HCT116 (cell line): ENCODE measurements around the gene TTC16. TPM values are rescaled to one million over a fixed set of nuclear protein-coding genes. Genes with fewer than 3 reads are reported as not detected.

Source experiments
- ATAC-seq: fragments of 200-7000 bp; cut with Tn5 transposase; 2 replicates; pipeline ENCODE4 v1.9.1; 2020; ENCODE audit warnings: mild to moderate bottlenecking, moderate library complexity
- BruUV-seq: library from RNA; stranded (reverse); fragments of 400-500 nt; replicated peaks from 2 replicates; lab custom pipeline; 2021; lab: Mats Ljungman, UMichigan
- CTCF ChIA-PET: fragments of 300-600 bp; sonication (Branson Sonifier 250); formaldehyde crosslinking; loops from one replicate; lab custom pipeline; 2021; ENCODE audit warnings: antibody characterized with exemption; lab: Charles Lee
- POLR2A ChIA-PET: fragments of 300-600, 350-600 bp; sonication (Branson Sonifier 250); formaldehyde crosslinking; loops from one replicate; lab custom pipeline; 2021; ENCODE audit warnings: antibody characterized with exemption; lab: Charles Lee
- RAD21 ChIA-PET, 2 experiments: fragments of 300-600 bp; sonication (Branson Sonifier 250); formaldehyde crosslinking; loops; one replicate each; lab custom pipeline; 2023; ENCODE audit warnings: low total read pairs in 2 of 2; ENCODE audit not compliant: uncharacterized antibody in 2 of 2, unreplicated experiment in 2 of 2, low non-redundant PET in 1 of 2; lab: Charles Lee
- DNase-seq: peaks from one replicate; pipeline ENCODE4 v3.0.0-alpha.2; 2010; ENCODE audit warnings: low read depth, low spot score
- H2AFZ ChIP-seq: fragments of 200-600 bp; shearing (Covaris generic), sonication (generic); 2 replicates; pipeline ENCODE4 v1.6.1; 2017; ENCODE audit warnings: low read depth, mixed run types, mixed read lengths, antibody characterized with exemption, low read length; ENCODE audit not compliant: poor library complexity, severe bottlenecking
- H3K27ac ChIP-seq: 2 replicates; pipeline ENCODE4 v1.5.1; 2012; ENCODE audit warnings: low read depth, low read length
- H3K27me3 ChIP-seq: fragments of 200-600 bp; sonication (generic); 2 replicates; pipeline ENCODE4 v1.6.1; 2016; ENCODE audit warnings: mixed run types, low read length, mixed read lengths; ENCODE audit not compliant: insufficient read depth
- H3K36me3 ChIP-seq, 2 experiments: fragments of 200-500 bp in 1 of 2; fragments of 200-600 bp in 1 of 2; sonication (Bioruptor generic) in 1 of 2; sonication (generic) in 1 of 2; 2 replicates each; pipeline versions ENCODE4 v1.5.1 to v1.6.1; 2014 to 2016; ENCODE audit warnings: low read length in 2 of 2, inconsistent platforms in 1 of 2, mixed read lengths in 1 of 2, mixed run types in 1 of 2; ENCODE audit not compliant: insufficient read depth in 2 of 2, control insufficient read depth in 1 of 2
- H3K4me1 ChIP-seq, 2 experiments: fragments of 200-600 bp in 1 of 2; sonication (generic) in 1 of 2; 2 replicates each; pipeline versions ENCODE4 v1.5.1 to v1.6.1; 2012 to 2017; ENCODE audit warnings: low read length in 2 of 2, inconsistent platforms in 1 of 2, mild to moderate bottlenecking in 1 of 2, mixed read lengths in 1 of 2, mixed run types in 1 of 2, moderate library complexity in 1 of 2; ENCODE audit not compliant: insufficient read depth in 2 of 2, control insufficient read depth in 1 of 2
- H3K4me2 ChIP-seq: fragments of 200-600 bp; sonication (generic); 2 replicates; pipeline ENCODE4 v1.6.1; 2017; ENCODE audit warnings: mixed run types, low read length, mixed read lengths
- H3K4me3 ChIP-seq, 2 experiments: fragments of 200-600 bp in 1 of 2; sonication (generic) in 1 of 2; replicated peaks in 1 of 2; 2 replicates each; pipeline ENCODE4 v1.5.1; 2011 to 2016; ENCODE audit warnings: low read length in 2 of 2, control low read depth in 1 of 2, low read depth in 1 of 2, mild to moderate bottlenecking in 1 of 2, mixed read lengths in 1 of 2, mixed run types in 1 of 2
- H3K79me2 ChIP-seq: fragments of 200-600 bp; sonication (generic); 2 replicates; pipeline ENCODE4 v1.6.1; 2017; ENCODE audit warnings: mild to moderate bottlenecking, mixed run types, low read length, moderate library complexity, mixed read lengths; ENCODE audit not compliant: insufficient read depth
- H3K9ac ChIP-seq: fragments of 200-600 bp; sonication (generic); 2 replicates; pipeline ENCODE4 v1.6.1; 2016; ENCODE audit warnings: low read length, mixed read lengths
- H3K9me2 ChIP-seq: fragments of 200-600 bp; sonication (generic), shearing (Covaris generic); 2 replicates; pipeline ENCODE4 v1.6.1; 2017; ENCODE audit warnings: mixed run types, mild to moderate bottlenecking, moderate library complexity; ENCODE audit not compliant: insufficient read depth
- H3K9me3 ChIP-seq, 2 experiments: fragments of 200-500 bp in 1 of 2; fragments of 200-600 bp in 1 of 2; sonication (Bioruptor generic) in 1 of 2; sonication (generic) in 1 of 2; 2 replicates each; pipeline ENCODE4 v1.6.1; 2014 to 2017; ENCODE audit warnings: low read length in 2 of 2, mixed read lengths in 2 of 2, inconsistent platforms in 1 of 2, low read depth in 1 of 2, mild to moderate bottlenecking in 1 of 2, mixed run types in 1 of 2, moderate library complexity in 1 of 2; ENCODE audit not compliant: control insufficient read depth in 1 of 2, insufficient read depth in 1 of 2
- H4K20me1 ChIP-seq: fragments of 200-600 bp; sonication (generic), shearing (Covaris generic); 2 replicates; pipeline ENCODE4 v1.6.1; 2017; ENCODE audit warnings: mixed run types, mild to moderate bottlenecking, moderate library complexity; ENCODE audit not compliant: insufficient read depth
- CBX3 ChIP-seq: IDR thresholded peaks from 2 replicates; pipeline ENCODE4 v1.6.1; 2012; ENCODE audit warnings: low read depth
- CEBPB ChIP-seq: IDR thresholded peaks from 2 replicates; pipeline ENCODE4 v1.6.1; 2012; ENCODE audit warnings: low read depth
- CTCF ChIP-seq, 3 experiments: fragments of 200-600 bp in 1 of 3; sonication (generic) in 1 of 3; IDR thresholded peaks in 2 of 3; conservative IDR thresholded peaks in 1 of 3; 2 replicates each; pipeline ENCODE4 v1.5.1; 2012 to 2017; ENCODE audit warnings: low read depth in 2 of 3, low read length in 2 of 3, antibody characterized with exemption in 1 of 3, borderline replicate concordance in 1 of 3, control low read depth in 1 of 3, mild to moderate bottlenecking in 1 of 3, mixed read lengths in 1 of 3, mixed run types in 1 of 3, moderate library complexity in 1 of 3; ENCODE audit not compliant: insufficient read depth in 1 of 3
- ELF1 ChIP-seq: IDR thresholded peaks from 2 replicates; pipeline ENCODE4 v1.6.1; 2012; ENCODE audit warnings: low read depth, borderline replicate concordance
- EZH2 ChIP-seq: fragments of 200-600 bp; sonication (generic); IDR thresholded peaks from 2 replicates; pipeline ENCODE4 v1.6.1; 2017; ENCODE audit warnings: antibody characterized with exemption, mixed run types
- JUND ChIP-seq: IDR thresholded peaks from 2 replicates; pipeline ENCODE4 v1.6.1; 2012
- MAX ChIP-seq: IDR thresholded peaks from 2 replicates; pipeline ENCODE4 v1.6.1; 2012
- RAD21 ChIP-seq: IDR thresholded peaks from 2 replicates; pipeline ENCODE4 v1.6.1; 2012; ENCODE audit warnings: low read depth, mild to moderate bottlenecking
- REST ChIP-seq: IDR thresholded peaks from 2 replicates; pipeline ENCODE4 v1.6.1; 2012; ENCODE audit warnings: low read depth
- SP1 ChIP-seq: IDR thresholded peaks from 2 replicates; pipeline ENCODE4 v1.6.1; 2012; ENCODE audit warnings: low read depth
- YY1 ChIP-seq: IDR thresholded peaks from 2 replicates; pipeline ENCODE4 v1.6.1; 2011; ENCODE audit warnings: low read length, low read depth, moderate library complexity, mild to moderate bottlenecking; ENCODE audit not compliant: insufficient replicate concordance; ENCODE audit errors: extremely low read depth
- intact Hi-C: fragments of 100-400 bp; cut with micrococcal nuclease; formaldehyde crosslinking; loops from 2 replicates; pipeline ENCODE4 v1.10.0; 2022
- total RNA-seq: library from RNA; stranded (reverse); gene quantifications from one replicate; pipeline ENCODE4 v1.2.1, GENCODE V29; 2021; ENCODE audit not compliant: unreplicated experiment

The TTC16 gene
- total RNA-seq, 1 experiment from 2014 or later: not detected

- no peak overlapping the region for H3K9ac ChIP-seq
- ATAC-seq: no peak
- ChIA-PET RAD21 (no interaction called here), POLR2A (no interaction called here), CTCF (interaction anchor here (0.6 to 0.9 kb wide), 2 partner anchors 8 to 41 kb away, joined by 3 read pairs; partner anchors contain the start of gene TOR2A)
- no peak overlapping the region for H3K4me2 ChIP-seq
- no peak for TF ChIP-seq EZH2
- no peak for TF ChIP-seq ELF1
- TF ChIP-seq CBX3: no peak
- TF ChIP-seq JUND: no peak
- H3K27ac ChIP-seq: no peak overlapping the region
- no peaks in the 10 kb centered on the region for H3K27me3 ChIP-seq
- no peaks in the 10 kb centered on the region for H3K9me2 ChIP-seq
- no peaks in the 10 kb centered on the region for H3K36me3 ChIP-seq
- DNase-seq: no peak
- no peaks in the 10 kb centered on the region for H4K20me1 ChIP-seq
- H3K4me3 ChIP-seq: no peak overlapping the region
- intact Hi-C loops: no loop called here
- BruUV-seq: no TSS peak
- H3K79me2 ChIP-seq: no peaks in the 10 kb centered on the region
- H3K9me3 ChIP-seq: no peaks in the 10 kb centered on the region
- peaks cover 6 to 7% of the 10 kb centered on the region in 2 experiments; a peak in 3 of 4 replicates for H3K4me1 ChIP-seq
- no peak overlapping the region for H2AFZ ChIP-seq
Observed at GRCh38 chr9:127776195-127776923, 60.5 kb downstream of the TTC16 start.

GRCh38 chr9:127776924-127777289 is 61.0 kb downstream of the TTC16 start:
- no peaks in the 10 kb centered on the region for H4K20me1 ChIP-seq
- ChIA-PET RAD21 (no interaction called here), POLR2A (no interaction called here), CTCF (interaction anchor here (0.6 kb wide), 1 partner anchor 8 kb away, joined by 3 read pairs; no protein-coding TSS in a partner anchor)
- no peaks in the 10 kb centered on the region for H3K36me3 ChIP-seq
- no TSS peak for BruUV-seq
- no peak overlapping the region for H2AFZ ChIP-seq
- H3K9me2 ChIP-seq: no peaks in the 10 kb centered on the region
- no peaks in the 10 kb centered on the region for H3K79me2 ChIP-seq
- intact Hi-C loops: no loop called here
- H3K9me3 ChIP-seq: no peaks in the 10 kb centered on the region
- no peak overlapping the region for H3K4me3 ChIP-seq
- no peak overlapping the region for H3K9ac ChIP-seq
- no peaks in the 10 kb centered on the region for H3K27me3 ChIP-seq
- TF ChIP-seq SP1: no peak
- TF ChIP-seq YY1: no peak
- TF ChIP-seq CTCF (IDR thresholded peaks at IDR 0.05 in 2 of 3, conservative IDR thresholded peaks at IDR 0.05 in 1 of 3; ENCODE audit: borderline replicate concordance in 1 of 3, insufficient read depth in 1 of 3, low read depth in 2 of 3, low read length in 2 of 3): no peak
- TF ChIP-seq EZH2: no peak
- no peak for TF ChIP-seq REST
- TF ChIP-seq CEBPB: no peak
- no peak for TF ChIP-seq RAD21
- TF ChIP-seq MAX: no peak
- DNase-seq (no peak), ATAC-seq (no peak)
- peaks cover 1 to 3% of the 10 kb centered on the region in 2 experiments; a peak in 3 of 4 replicates for H3K4me1 ChIP-seq
- H3K4me2 ChIP-seq: no peak overlapping the region
- no peak overlapping the region for H3K27ac ChIP-seq
